Adrenal gland (tissue), 5 donors: ENCODE data around the gene PRPF38B.

Experiments
- CTCF ChIP-seq, 6 experiments: fragments of 450-650 bp in 4 of 6; fragments of 200-600 bp in 2 of 6; sonication (generic) in 1 of 6; IDR thresholded peaks; 1 replicate in 5 of 6; 2 replicates in 1 of 6; pipeline versions ENCODE4 v1.5.1 to v1.8.0; 2016 to 2021; ENCODE audit warnings: antibody characterized with exemption in 6 of 6, mild to moderate bottlenecking in 2 of 6, moderate library complexity in 1 of 6
- POLR2A ChIP-seq, 2 donors: fragments of 450-650 bp; IDR thresholded peaks; one replicate each; pipeline ENCODE4 v1.6.1; 2017; ENCODE audit warnings: antibody characterized with exemption in 2 of 2, mild to moderate bottlenecking in 2 of 2, moderate library complexity in 1 of 2
- donor health status: DM: no; HTN: no; CAD: no.

- no peak for TF ChIP-seq CTCF (IDR thresholded peaks at IDR 0.05)
- no peak for TF ChIP-seq POLR2A (IDR thresholded peaks at IDR 0.05)
These were observed 13.4 kb upstream of the PRPF38B start for GRCh38 chr1:108678706-108679105.
